IPS-NIHi7 (cell line): ENCODE data around the gene TRHDE.

Experiments
- DNase-seq: peaks from one replicate; pipeline ENCODE4 v3.0.0; 2012; ENCODE audit warnings: mixed read lengths; ENCODE audit errors: extremely low spot score

Gene TRHDE

DNA sequence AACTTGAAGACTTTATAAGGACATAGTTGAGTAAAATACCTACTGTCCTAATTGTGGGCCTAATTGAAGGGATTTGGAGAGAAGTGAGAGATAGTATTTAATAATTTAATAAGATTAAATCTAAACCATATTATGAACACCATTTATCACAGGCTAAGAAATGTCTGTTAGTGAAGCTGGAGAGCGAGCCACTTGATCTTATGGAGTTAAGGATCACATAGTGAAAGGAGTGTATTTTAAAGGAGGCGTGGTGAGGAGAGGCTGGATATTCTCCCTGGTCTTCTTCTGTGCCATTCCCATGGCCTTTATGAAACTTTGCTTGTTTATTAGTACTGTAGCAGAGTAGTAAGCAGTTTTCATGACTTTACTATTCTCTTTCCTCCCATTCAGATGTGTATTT lies 172.4 kb downstream of the TRHDE start:
- no peak for DNase-seq

DNA sequence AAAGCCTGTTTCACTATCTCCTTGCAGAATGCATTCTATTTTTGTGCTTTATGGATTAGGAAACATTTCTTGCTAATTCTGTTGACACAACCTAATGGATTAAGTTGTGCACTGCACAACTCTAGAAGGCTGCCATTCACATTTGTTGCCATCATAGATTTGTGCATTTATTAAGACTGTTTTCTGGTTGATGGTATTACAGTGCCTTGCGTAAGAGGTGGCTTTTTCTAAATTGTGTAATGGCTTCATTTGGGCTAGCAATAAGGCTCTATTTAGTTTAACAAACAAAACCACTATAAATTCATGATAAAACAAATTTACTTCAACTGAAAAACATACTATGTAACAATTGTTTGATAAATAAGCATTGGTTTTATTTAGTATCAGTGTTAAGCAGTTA lies 175.9 kb downstream of the TRHDE start:
- DNase-seq = no peak

DNA sequence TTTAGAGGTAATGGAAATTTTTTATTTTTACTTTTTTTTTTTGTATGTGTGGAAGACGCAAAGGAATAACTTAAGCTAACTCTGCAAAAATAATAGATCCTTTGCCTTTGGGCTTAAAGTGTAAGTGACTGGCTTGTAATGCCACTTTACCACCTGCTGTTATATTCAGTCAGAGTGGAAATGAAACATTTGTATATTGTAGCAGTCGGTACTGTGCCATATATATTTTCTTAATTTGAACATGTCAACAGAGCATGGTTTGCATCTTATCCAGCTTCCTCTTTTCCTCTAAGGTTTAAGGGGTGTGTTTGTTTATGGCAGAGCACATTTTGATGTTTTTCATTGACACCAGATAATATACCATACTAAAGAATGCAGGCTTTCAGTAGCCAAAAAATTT lies 176.6 kb downstream of the TRHDE start:
- no peak for DNase-seq

DNA sequence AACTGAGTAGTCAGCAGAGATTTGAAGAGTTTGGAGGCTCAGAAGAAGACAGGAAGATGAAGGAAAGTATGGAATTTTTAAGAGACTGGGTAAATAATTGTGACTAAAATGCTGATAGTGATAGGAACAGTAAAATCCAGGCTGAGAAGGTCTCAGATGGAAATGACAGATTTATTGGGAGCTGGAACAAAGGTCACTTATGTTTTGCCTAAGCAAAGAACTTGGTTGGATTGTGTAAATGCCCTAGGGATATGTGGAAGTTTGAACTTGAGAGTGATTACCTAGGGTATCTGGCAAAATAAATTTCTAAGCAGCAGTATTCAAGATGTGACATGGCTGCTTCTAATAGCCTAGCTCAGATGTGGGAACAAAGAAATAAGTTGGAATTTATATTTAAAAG lies 180.9 kb downstream of the TRHDE start:
- DNase-seq = no peak

DNA sequence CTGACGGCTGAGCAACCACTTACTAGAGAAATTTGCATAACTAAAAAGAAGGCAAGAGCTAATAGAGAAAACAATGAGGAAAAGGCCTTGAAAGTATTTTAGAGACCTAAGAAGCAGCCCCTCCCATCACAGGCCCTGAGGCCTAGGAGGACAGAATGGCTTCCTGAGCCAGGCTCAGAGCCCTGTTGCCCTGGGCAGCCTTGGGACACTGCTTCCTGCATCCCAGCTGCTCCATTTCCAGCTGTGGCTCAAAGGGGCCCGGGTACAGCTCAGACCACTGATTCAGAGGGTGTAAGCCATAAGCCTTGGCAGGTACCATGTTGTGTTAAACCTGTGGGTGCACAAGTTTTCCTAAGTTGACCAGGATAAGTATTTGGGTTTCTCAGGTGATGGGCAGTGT lies 181.4 kb downstream of the TRHDE start:
- no peak for DNase-seq

DNA sequence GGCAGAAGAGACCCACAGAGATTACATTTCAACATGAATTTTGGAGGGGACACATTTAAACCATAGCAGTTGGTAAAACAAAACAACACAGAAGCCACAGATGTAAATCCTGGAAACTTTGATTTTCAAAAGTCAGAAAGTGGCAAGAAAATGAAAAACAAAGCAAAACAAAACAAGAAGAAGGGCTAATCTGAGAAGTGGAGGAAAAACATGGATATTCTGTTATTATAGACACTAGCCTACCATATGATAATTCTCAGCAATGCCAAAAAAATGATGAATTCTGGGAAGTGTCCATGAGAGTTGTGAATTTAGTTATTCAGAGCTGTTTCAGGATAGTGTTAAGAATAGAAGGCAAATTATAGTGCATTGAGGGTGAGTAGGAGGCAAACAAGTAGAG lies 192.3 kb downstream of the TRHDE start:
- DNase-seq = no peak

DNA sequence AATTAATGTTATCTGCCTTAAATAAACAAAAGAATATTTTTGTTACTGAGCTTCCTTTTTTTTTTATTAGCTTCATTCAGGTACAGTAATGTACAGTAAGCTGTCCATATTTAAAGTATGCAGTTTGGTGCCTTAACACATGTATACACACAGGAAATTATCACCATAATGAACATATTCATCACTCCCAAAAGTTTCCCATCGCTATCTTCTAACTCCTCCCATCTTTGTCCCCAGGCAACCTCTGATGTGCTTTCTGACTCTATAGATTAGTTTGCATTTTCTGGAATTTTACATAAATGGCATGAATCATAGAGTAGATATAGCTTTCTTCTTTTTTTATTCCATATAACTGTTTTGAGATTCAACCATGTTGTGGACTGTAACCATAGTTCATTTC lies 193.0 kb downstream of the TRHDE start:
- no peak for DNase-seq

DNA sequence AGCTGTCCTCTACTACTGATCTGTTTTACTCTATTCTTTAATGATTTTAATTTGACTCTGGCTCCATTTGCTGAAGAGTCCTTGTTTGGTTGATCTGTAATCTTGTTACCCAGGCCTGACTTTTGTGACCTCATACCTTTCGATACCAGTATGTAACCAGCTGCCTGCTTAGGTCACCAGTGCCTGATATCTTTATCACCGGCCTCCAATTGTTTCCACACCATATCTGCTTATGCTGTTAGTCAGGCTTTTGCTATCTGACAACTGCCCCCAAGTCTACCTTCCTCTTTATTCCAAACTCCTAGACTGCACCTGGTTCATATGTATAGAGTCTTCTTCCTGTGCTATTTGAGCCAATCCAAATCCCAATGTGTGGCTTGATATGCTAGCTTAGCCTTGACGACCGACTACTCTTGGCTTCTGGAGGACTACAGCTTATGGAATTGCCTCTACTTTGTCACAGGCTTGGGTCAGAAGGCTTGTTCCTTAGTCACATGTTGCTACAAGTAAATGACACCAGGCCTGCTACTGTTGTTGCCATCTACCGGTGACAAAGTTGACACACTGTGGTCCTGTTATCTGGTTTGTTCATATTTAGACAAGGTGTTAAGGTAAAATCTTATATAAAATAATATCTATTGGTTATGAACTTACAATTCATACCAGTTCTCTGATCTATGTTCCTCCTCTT lies 193.9 kb downstream of the TRHDE start:
- DNase-seq = no peak

DNA sequence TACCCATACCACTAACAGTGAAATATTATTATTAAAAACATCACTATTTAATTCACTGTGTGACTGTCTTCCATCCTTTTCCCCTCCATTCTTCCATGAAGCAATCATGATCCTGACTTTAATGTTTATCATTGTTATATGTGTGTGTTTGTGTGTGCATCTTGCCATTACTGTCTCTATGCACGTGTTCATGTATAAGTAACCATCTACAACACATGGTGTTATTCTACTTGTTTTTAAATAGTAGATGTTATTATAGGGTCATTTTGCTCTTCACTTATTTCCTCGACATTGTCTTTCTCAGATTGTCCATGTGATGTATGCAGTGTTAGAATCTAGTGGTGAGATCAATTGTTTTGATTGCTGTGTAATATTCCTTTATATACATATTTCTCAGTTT lies 195.8 kb downstream of the TRHDE start:
- no peak for DNase-seq

DNA sequence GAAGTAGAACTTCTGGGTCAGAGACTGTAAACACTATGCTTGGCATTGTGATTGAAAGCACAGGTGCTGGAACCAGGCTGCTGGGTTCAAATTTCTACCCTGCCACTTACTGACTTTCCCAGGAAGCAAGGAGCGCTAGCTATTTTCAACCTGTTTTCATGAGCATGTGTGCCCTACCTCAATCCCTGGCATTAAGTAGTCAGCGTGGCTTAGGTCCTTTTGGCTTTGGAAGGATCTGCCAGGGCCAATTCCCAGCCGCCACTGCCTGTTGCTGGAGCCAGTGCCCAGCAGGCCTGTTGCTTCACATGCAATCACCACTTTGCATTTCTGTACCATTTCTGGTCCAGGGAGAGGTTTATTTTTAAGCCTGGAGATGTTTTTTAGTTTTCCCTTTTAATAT lies 196.3 kb downstream of the TRHDE start:
- no peak for DNase-seq

DNA sequence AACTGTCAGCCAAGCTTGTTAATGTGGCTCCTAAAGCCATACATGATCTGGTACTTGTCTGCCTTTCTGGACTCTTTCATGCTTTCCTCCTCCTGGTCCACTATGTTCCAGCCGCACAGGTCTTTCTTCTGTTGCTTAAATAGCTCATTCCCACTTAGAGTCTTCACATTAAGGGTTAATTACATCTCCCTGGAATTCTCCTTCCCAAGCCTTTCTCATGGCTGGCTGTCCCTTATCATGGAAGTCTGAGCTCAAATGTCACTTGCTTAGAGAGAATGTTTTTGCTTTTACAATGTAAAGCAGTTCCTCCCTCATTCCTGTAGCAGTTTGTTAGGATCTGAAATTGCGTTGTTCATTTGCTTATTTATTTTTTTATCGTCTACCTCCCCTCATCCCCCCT lies 199.6 kb downstream of the TRHDE start:
- peak; percentile 18 for DNase-seq

DNA sequence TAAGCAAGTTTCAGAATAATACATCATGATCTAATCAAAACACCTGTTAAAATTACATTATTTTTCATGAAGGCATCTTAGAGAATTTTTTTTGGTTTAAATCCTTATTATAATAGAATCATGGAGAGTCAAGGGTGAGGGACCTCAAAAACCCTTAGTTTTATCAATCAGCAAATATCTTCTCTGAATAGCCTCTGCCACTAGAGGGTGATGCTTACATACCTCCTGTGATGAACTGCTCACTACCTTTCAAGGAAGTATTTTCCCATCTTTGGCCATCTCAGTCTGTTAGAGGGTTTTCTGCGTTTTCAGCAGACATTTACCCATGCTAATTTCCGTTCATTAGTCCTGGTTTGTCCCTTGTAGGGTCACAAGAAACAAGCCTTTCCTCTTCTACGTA lies 200.2 kb downstream of the TRHDE start:
- DNase-seq = no peak

DNA sequence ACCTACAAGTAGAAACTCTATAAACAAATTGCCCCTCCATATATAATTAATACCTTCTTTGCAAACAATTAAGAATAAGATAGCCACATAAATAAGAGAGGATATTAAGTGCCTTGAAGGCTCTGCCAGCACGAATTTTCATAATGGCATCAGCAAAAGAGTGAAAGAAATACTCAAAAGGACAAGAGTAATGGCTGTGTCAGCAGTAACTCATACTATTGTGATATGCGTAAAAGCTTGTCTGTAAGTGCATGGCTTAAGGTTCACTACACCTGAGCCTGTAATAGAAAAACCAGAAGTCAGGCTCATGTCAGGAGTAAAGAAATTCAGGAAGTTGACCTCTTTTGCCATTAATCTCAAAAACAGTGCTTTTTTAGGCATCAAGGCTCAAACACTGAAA lies 204.1 kb downstream of the TRHDE start:
- DNase-seq = no peak

DNA sequence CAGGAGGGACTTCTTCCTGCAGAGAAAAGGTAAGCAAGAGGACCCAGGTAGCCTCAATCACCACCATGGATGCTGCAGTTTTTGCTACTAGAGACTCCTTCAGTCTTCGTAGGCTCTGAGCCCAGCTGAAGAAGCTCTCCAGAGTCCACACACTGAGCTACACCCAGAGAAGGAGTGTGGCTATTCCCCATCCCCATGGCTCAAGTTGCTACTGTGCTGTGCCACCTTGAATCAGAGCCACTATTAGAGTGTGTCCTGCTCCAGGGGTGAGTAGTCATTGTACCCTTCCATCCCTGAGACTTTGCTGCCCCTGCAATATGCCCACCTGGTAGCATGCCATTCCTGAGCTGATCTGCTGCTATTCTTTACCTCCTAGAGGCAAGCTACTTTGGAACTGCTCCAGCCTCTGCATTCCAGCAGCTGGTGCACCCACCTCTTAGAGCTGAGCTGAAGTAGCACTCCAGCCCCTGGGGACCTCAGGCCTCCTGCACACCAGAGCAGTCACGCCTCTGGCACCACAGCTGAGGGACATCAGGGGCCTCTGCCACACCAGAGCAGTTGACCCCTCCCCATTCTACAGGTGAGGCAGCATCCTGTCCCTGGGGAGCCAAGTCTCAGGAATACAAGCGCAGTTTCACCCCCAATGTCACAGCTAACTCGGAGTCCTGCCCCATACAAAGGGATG lies 213.0 kb downstream of the TRHDE start:
- no peak for DNase-seq

DNA sequence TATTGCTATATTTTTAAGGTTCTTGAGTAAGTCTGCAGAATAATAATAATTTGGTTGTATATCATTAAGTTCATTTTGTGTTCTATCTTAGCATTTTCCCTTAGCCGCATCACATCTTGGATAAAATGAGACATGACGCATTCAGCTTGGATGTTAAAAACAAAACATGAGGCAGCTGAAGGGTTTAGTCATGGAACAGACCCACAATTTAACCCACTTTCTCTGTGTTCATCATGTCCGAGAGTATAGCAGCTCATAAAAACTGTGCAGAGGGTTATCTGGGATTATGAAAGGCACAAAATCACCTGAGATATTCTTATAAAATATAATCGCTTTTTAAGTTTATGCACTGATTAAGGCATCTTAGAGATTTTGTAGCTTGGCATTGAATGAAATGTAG lies 219.3 kb downstream of the TRHDE start:
- no peak for DNase-seq

DNA sequence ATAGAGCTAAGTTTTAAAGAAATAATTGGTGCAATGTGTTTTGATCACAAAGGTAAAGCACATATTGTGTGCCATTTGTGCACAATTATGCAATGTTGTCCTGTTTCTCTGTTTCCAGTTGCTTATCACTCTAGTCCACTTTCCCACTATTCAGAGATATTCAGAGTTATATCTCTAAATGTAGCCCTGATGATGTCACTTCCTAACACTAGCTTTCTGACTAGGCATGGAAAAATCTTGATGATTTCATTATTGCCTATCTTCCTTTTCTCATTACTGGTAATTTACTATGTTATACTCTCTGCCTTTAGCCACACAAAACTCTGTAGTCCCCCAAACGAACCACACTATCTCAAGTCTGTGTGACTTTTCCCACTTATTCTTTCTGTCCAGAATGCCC lies 221.2 kb downstream of the TRHDE start:
- no peak for DNase-seq

DNA sequence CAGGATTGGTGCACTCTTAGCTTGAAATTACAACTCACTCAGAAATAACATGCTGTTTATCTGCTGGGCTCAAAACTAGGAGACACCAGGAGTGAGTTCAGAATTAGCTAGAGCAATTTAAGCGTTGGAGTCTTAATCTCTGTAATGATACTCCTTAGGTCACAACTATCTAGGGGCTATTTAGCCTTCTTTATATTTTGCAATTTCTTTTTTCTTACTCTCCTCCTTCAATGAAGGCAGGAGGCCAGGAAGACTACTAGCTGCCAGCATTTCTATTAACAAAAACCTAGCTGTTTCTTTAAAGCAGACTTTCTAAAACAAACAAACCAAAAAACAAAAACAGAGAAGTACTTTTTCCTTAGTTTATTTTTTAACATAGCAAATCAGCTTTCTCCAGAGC lies 226.2 kb downstream of the TRHDE start:
- DNase-seq = no peak

DNA sequence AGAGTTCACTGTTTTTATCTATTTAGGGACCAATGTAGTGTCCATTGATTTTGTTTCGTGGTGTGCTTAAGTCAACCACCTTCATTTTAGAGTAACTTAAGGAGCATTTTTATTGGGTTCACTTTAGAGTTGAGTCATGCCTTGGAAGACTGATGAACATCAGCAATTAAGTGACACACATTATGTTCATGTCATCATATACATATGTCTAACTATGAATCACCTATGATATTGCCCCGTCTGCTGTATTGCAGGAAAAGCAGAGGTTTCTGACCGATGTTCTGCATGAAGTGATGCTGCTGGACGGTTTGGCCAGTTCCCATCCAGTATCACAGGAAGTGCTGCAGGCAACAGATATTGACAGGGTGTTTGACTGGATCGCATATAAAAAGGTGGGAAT lies 227.1 kb downstream of the TRHDE start:
- DNase-seq = no peak

DNA sequence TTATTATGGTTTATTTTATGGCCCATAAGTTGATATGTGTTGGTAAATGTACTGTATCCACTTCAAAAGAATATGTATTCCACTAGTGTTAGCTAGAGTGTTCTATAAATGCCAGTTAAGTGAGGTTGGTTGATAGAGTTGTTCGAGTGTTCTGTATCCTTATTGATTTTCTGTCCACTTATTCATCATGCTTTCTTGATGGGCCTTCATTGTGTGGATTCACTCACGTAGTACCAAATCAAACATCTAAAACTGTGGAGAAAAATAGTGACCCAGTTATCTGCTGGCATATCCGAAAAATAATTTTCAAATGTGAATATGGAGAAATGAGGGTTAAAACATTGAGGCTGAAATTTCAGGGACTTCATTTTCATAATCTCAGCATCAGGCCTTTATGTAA lies 230.4 kb downstream of the TRHDE start:
- DNase-seq = no peak

DNA sequence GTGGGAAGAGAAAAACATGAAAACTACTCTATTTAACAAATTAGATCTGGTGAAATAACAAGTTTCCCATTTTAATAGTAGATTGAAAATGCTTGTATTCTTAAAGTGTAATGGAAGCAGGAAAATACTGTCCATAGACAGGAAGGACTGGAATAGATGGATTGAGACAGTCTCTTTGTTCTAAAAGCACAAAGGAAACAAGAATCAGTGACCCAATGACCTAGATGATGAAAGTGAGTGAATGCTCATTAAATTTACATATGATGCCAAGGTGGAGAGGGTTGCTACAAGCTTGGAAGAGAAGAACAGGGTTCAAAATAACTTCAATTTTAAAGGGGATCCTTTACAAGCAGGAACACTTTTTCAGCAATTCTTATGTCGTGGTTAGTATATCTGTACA lies 233.1 kb downstream of the TRHDE start:
- DNase-seq = no peak

DNA sequence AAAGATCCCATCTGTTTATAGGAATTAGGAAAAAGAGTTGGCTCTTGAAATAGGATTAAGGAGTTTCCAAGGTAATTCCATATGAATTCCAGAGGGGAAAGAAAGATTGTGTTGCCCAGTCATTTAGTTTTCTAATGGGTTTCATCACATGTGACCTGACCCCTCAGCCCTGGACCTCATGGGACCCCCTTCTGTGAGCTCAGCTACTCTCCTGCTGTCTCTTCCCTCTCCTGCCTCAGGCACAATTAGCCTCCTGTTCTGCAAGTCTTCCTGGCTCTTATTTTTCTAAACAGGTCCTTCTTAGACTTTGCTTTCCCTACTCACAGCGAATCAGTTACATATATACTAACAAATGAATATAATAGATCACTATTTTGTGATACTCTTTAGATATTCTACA lies 237.7 kb downstream of the TRHDE start:
- peak; percentile 10 for DNase-seq

DNA sequence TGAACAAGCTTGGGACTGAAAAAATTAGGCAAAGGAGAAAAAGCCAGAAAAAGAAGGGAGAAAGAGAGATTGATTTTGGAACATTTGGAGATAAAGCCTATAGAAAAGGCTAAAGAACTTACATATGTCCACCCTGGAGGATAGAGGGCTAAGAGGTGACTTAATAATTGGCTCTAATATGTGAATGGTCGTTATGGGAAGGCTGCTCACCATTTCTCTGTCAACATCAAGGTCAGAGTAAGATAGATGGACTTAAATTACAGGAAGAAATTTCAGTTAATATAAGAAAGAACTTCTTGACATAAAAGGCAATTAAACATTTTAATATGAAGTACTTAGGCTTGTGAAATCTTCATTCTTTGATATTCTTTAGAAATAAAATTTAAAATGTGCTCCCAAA lies 238.6 kb downstream of the TRHDE start:
- DNase-seq = no peak

DNA sequence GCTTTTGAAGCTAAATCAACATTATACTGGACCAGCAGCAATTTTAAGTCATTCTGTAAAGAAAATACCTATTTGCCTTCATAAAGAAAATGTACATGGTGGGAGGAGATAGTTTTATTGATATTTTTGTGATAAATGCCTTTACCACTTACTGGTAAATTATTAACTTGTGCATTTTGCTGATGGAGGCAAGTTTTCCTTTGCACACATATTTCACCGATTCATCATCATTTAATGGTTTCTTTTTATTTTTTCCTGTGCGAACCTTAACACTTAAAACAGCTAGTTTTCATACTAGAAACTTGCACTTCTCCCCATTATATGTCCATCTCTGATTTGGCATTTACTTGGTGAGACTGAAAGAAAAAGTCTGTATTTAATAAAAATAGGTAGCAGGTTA lies 239.3 kb downstream of the TRHDE start:
- DNase-seq = no peak

DNA sequence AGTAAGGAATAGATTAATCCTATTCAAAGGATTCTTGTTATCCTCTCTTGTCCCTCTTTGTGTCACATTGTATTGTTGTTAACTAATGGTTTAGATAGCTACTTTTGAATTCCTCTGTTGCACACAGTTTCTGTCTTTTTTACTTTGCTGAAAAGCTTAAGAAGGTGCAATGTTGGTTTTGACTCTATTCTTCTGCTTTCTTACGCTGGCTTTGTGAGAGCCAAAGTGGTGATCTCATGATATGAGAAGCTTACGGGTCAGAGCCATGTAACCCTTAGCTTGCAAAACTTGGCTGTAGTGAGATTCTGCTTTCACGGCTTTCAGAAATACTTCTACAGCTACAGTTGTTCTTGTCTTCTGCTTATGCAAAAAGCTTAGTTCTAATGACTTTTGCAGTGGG lies 239.7 kb downstream of the TRHDE start:
- DNase-seq = no peak
